Femur (tissue), 1 donor: ENCODE measurements around the gene MIA2.
"Not testable (repeated sequence)": the region's sequence is repeated elsewhere in the genome, so short reads cannot be mapped to it uniquely, and the experiment has no call there.

Experiments used
- DNase-seq: peaks from one replicate; pipeline ENCODE4 v3.0.0-alpha.2; 2017

The MIA2 gene

DNA sequence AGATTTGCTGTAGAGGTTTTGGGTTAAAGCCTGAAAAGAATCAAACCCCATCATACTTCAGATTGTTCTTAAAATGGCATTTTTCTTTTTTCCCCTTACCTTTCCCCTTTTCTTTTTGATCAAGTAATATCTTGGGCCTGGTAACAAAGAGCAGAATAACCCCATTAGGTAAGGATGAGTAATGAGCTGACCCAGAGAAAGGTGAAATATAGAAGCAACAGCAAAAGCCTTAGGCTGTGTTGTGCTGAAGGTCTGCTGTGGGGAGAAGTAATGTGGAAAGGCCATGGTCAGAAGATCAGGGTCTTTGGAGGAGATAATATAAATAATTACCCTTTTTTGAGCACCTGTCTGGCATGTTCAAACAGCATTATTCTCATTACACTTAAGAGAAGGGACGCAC lies 42.3 kb downstream of the MIA2 start:
- no peak for DNase-seq

DNA sequence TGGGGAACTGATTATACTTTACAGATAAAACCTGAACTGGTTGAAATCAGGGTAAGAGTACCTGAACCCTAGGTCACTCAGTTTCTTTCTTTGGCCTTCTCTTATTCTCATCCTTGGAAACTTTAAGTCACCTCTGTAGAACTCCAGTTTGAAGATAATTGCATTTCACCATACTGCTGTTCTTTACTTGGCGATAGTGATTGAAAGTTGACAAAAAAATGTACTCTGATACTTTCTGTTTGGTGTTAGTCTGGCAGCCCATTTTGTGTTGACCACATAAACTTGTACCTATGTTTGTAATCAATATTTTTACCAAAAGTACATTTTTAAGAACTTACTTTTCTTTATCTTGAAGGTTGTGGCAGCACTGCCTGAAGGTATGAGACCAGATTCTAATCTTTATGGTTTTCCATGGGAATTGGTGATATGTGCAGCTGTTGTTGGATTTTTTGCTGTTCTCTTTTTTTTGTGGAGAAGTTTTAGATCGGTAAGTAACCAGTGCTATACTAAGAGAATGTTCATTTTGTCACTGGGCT lies 42.9 kb downstream of the MIA2 start:
- no peak for DNase-seq

DNA sequence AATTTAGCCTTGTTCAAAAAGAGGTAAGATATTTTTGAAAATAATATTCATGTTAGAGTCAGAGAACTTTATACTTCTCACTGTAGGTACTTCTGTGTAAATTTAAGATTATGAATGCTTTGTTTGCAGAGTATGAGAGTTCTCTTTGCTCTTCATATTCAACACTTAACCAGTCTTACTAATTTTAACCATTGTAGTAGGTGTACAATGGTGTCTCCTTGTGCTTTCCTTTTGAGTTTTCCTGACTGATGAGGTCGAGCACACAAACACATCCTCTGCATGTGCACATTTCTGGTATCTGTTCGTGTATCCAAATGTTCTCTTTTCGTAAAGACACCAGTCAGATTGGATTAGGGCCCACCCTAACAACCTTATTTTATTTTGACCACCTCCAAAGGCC lies 45.8 kb downstream of the MIA2 start:
- DNase-seq, result no peak

DNA sequence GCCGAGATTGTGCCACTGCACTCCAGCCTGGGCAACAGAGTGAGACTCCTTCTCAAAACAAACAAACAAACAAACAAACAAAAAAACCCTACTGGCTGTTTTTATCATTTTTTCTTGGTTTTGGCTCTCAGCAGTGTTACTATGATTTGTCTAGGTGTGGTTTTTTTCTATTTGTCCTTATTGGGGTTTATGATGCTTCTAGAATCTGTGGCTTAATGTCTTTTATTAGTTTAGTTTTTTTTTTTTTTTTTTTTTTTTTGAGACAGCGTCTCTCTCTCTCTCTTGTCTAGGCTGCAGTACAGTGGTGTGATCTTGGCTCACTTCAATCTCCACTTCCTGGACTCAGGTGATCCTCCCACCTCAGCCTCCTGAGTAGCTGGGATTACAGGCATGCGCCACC lies 47.0 kb downstream of the MIA2 start:
- not testable (repeated sequence) for DNase-seq

DNA sequence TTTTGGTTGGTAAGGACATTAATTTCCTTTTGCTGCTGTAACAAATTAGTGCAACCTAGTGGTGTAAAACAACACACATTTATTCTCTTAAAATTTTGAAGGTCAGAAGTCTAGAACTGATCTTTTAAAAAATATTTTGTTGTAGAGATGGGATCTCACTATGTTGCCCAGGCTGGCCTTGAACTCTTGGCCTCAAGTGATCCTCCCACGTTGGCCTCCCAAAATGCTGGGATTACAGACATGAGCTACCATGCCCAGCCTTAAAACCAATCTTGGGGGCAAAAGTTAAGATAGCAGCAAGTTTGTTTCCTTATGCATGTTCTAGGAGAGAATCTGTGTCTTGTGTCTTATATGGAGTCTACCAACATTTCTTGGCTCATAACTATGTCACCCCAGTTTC lies 55.8 kb downstream of the MIA2 start:
- no peak for DNase-seq

DNA sequence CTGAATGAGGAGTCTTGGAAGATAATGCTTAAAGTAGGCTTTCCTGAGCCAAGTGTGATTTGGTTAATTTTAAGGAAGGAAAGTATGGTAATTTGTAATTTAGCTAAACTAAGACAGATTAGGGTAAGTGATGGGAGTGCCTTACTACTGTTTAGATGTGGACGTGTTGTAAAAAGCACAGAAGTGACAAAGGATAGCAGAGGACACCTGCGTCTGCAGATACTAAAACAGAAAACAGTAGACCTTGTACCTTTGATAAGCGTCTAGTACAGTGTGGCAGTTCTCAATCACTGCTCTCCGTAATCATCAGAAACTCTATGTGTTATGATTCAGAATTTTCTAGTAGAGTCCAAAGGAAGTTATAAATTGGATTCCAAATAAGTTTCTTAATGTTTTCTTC lies 58.0 kb downstream of the MIA2 start:
- no peak for DNase-seq

DNA sequence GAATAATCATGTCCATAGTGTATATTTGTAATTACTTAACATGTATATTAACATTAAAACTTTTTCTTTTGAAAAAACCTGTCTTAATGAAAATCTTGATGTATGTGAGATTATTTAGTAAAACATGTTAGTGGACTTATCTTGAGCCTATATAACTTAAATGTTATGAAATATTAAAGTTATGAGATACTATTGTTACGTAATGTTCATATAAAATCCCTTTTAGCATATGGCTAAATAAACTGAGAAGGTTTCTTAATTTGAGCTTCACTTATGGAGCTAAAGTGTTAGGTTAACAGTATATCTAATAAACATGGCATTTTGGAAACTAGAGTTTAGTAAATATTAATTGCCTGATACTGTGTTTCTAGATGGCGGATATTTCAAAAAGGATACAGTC lies 59.9 kb downstream of the MIA2 start:
- DNase-seq, result no peak

DNA sequence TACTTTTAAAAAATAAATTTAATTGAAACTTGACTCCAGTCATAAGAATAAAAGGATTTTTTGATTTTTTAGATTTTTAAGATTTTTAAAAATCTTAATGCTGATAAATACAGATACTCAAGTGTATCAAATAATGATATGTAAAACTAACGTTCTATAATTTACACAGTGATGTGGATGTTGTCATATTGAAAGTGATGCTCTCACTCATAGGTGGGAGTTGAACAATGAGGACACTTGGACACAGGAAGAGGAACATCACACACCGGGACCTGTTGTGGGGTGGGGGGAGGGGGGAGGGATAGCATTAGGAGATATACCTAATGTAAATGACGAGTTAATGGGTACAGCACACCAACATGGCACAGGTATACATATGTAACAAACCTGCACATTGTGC lies 66.7 kb downstream of the MIA2 start:
- DNase-seq, result not testable (repeated sequence)

DNA sequence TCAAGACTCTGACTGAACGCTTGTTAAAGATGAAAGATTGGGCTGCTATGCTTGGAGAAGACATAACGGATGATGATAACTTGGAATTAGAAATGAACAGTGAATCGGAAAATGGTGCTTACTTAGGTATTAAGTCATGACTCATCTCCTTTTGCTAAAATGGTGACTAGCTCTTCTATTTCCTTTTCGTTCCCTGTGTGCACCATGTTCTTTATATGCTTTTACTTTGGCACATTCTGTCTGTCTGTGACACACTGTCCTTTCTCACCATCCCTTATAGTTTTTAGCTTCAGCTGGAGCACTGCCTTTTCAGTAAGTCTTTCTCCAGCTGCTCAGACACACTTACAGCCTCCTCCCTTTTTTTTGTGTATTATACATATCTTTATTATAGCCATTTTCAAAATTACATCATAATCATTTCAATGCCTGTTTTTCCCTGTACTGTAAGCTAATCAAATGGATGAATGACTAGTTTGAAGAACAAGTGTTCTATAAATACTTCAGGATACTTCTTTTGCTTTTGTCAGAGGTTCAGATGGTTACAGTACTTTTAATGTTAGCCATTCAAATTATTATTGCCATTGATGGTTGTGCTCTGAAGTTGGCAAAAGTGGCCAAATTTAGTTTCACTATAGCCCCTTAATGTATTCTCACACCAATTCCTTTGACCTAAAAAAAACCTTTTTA lies 68.6 kb downstream of the MIA2 start:
- DNase-seq, result no peak

DNA sequence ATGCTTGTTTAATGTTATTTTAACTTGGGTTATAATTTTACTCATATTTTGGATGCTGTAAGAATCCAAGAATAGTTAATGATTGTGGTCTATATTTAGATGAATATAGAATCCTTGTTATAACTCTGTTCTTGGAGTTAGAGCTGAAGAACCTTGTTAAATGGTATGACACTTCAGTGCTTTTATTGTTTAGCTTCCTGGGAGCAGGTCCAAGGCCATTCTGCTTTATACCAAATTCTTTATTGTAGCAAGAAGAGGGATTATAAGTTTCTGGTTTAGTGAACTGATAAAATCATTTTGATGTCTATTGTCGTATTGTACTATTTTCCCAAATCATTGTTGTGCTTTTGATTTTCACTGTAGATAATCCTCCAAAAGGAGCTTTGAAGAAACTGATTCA lies 69.4 kb downstream of the MIA2 start:
- DNase-seq, result no peak

DNA sequence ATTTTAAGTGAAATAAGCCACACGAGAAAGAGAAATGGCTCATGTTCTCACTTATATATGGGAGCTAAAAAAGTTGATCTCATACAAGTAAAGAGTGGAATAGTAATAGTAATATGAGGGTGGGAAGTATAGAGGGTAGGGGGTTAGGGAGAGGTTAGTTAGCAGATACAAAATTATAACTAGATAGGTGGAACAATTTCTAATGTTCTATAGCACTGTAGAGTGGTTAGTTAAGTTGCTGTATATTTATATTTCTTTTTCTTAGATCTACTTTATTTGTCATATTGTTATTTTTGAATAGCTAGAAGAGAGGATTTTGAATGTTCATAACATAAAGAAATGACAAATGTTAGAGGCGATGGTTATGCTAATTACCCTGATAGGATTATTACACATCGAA lies 74.1 kb downstream of the MIA2 start:
- no peak for DNase-seq

DNA sequence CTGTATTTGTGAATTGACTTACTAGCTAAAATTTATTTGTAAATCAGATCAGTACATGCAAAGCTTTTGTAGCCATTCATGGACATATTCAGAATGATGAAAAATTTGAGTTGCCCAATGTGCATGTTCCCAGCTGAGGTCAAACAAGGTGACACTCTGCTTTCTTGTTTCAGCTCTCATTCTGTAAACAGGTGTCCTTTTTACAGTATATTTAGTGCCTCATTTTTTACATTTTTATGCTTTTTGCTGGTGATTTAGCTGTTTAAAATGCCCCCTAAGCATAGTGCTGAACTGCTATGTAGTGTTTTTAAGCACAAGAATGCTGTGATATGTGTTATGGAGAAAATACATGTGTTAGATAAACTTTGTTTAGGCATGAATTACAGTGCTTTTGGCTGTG lies 76.3 kb downstream of the MIA2 start:
- no peak for DNase-seq

DNA sequence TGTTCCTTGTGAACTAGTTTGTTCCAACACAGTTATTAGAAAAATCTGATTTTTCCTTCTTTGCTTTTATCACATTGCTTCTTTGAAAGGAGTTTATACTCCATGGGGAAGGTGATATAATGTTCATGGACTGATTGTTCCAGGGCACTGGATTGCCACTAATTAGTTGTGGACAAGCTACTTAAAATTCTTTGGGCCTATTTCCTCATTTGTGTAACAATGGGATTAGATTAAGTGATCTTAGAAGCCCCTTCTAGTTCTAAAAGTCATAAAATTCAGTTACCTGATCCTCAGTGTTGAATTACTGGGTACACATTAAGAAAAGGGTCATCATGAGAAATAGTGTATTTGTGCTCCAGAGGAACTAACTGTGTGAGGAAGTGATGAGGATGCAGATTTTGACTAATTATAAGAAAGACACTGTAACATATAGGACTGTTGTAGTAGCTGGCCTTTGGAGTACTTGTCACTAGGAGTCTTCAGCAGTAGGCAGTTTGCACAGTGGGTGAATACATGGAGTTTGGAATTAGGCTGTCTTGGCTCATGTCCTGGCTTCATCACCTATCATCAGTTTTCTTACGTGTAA lies 82.2 kb downstream of the MIA2 start:
- DNase-seq, result no peak

DNA sequence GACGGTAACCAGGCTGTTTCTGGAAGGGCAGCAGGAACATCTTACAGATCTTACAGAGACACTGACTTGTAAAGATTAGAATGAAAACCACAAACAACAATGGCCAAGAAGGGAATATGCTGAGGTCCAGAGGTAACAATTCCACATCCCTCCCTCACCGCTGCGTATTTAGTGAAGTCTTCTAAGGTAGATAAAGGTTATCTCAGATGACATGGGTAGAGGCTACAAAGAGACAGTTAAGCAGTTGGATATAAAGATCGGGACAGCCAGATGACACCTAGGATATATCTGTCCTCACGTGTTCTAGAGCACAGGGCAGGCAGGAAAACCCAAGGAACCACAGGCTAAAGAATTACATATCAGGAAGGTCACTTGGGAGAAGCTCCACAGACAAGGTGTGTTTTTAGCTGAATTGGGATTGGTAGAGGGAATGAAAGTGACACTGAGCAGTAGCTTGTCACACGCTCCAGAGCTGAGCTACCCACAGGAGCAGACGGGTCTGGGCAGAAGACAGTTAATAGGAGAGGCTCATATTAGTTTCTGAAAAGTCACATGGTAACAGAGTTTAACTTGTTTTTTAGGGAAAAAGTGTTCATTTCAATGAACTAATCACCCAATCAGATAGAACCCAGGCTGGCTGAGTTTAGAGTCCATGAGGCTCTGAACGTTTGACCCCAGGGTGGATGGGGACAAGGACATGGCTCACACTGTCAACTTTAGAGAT lies 83.3 kb downstream of the MIA2 start:
- DNase-seq, result no peak

DNA sequence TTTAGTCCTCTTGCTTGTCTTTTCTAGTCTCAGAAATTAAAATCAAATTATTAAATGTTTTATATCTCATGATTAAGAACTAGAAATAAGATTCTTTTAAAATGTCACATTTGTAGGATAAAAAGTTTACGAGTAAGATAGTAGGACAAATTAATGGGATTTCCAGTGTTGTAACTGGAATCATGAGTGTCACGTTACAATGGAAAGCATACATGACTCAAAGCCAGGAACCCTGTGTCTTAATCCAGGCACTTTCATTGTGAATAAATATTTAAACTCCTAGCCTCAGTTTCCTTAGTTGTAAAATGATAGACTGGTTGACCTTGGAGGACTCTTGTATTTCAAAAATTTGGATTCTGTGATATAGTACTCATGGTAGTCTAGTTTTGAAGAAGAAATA lies 84.9 kb downstream of the MIA2 start:
- no peak for DNase-seq

DNA sequence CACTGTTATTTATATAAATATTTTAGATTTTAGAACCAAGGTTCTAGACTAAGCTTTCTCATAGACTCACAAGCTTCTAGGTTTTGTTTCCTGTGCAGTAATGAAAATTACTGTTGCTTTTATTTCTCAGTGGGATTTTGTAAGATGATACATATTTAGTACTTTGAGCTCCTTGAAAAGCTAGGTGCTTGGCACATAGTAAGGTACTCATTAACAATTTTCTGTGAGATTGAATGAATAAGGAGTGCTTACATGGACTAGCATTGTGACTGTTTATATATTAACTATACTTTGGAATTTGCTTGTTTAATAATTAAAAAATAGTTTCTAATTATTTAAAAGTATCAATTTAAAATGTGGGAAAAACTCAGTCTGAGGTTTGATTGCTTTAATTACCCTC lies 85.7 kb downstream of the MIA2 start:
- DNase-seq, result no peak

DNA sequence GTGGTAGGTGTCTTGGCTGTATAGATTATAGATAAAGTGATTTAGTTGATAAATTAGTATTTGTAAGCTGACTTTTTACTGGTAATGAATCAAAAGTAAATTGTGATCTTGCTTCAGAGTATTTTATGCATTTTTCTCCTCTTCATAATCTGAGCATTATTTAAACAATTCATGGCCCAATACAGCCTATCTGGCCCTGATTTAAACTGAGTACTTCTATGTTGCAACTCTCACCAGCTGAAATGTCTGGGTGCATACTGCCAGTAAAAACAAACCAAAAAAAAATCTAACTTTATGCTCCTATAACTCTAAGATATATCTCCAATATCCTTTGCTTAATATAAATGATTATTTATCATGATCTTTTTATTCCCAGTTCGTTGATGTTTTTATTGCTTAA lies 86.6 kb downstream of the MIA2 start:
- DNase-seq, result no peak

DNA sequence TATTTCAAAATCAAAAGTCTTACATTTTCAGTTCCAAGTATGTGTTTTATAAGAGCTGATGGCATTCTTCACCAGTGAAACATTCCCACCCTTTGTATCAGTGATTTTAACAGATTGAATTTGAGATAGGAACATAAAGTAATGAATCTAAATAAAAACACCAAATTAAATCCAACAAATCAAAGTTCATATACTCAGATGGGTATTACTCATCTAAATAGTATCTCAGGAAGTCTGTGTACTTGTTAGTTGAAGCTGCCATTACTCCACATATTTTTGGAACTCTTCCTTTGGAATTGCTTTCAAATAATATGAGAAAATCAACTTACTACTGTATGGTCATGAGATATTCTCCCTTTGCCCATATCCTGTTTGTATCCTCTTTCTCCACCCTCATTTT lies 89.1 kb downstream of the MIA2 start:
- DNase-seq, result no peak

DNA sequence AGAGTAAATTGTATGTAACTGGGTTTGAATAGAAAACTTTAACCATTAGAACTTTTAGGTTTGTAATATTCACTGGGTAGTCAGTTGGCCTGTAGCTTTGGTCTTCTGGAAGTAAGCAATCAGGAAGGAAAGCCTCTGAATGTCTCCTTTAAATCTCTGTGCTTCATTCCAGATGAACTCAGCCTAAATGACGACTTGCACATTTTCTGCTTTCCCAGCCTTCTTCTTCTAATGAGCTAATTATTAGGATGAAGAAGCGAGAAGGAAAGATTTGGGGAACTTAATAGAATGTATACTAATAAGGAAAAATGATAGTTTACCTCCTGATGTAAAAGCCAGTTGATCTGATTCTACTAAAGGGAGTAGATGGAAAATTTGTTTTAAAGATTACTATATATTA lies 90.4 kb downstream of the MIA2 start:
- DNase-seq, result no peak

DNA sequence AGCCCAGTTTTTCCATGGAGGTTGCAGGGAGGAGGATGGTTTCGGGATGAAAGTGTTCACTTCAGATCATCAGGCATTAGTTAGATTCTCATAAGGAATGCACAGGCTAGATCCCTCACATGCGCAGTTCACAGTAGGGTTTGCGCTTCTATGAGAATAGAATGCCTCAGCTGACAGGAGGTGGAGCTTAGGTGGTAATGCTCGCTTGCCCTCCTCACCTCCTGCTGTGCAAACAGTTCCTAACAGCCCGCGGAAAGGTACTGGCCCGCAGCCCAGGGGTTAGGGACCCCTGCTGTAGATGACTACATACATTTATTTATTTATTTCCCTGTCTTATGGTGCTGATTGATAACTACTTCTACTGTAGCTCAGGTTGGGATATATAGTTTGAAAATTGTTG lies 105.3 kb downstream of the MIA2 start:
- DNase-seq, result no peak

DNA sequence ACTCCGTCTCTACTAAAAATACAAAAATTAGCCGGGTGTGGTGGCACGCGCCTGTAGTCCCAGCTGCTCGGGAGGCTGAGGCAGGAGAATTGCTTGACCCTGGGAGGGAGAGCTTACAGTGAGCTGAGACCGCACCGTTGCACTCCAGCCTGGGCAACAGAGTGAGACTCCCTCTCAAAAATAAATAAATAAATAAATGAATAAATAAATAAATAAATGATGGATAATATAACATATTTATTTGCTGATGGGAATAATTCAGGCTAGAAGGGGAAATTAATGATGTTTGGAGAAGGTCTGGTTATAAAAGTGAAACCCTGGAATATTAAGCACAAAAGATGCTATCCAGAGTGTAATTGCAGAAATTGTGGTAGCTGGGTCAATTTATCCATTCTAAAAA lies 107.4 kb downstream of the MIA2 start:
- DNase-seq, result not testable (repeated sequence)

DNA sequence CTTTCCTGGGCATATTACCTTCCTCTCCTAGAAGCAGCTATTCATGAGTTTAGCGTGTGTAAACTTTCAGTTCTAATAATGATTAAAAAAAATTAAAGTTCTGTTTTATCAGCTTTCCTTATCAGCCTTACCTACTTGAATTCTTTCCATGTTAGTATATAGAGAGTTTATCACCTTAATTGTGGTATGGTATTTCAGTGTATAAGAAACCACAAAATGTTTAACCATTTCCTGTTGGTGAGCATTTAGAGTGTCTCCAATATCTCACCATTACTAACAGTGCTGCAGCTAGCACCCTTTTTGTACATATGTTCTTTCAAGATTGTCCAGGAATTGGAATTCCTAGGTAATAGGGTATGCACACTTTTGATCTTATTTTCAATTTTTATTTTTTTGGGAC lies 109.1 kb downstream of the MIA2 start:
- no peak for DNase-seq

DNA sequence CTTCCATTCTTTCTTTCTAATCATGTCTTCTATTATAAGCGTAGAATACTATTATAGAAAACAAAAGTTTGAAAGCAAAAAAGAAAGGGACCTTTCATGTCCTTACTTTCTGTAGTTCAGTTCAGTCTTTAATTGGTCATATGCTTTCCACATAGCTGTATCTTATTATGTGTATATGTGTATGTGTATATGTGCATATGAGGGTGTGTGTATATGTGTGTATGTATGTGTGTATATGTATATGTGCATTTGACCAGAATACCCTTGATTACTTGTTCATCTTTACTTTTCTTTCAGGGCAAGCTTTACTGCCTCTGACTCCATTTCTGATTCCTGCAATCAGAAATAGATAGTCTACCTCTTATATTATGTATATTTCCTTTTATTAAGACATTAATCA lies 109.9 kb downstream of the MIA2 start:
- no peak for DNase-seq

DNA sequence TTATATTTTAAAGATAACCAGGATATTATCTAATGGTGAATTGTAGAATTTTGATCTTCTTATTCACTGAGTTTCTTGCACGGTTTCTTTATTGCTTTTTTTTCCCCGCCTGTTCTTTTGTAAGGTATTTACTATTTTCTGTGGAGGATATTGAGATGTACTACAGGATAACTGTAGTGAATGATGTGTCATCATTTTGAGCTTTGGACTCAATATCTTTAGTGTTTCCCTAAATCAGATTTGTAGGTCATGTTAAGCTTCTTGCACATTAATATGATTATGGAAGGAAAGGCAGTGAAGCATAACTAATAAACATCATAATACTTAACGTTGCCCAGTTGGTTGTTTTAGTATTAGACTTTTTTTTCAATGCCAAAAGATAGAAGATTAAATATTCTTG lies 117.2 kb downstream of the MIA2 start:
- DNase-seq, result no peak
